Endodermal cell (in vitro differentiated cells): ENCODE data around the gene RASAL1. TPM values are rescaled to one million over a fixed set of nuclear protein-coding genes. Genes with fewer than 3 reads are reported as not detected.

ENCODE experiments used
- DNase-seq: peaks from one replicate; pipeline ENCODE4 v3.0.0-alpha.2; 2017
- H3K27ac ChIP-seq: 2 replicates; pipeline ENCODE4 v1.5.1; 2013; ENCODE audit warnings: mild to moderate bottlenecking, low read depth, low read length, moderate library complexity
- H3K27me3 ChIP-seq: 2 replicates; pipeline ENCODE4 v1.6.1; 2013; ENCODE audit warnings: mild to moderate bottlenecking, low read length, moderate library complexity; ENCODE audit not compliant: insufficient read depth, control insufficient read depth, poor library complexity, severe bottlenecking
- H3K36me3 ChIP-seq: 2 replicates; pipeline ENCODE4 v1.7.0; 2013; ENCODE audit warnings: mild to moderate bottlenecking, low read length, moderate library complexity; ENCODE audit not compliant: control insufficient read depth, insufficient read depth
- H3K4me1 ChIP-seq: one replicate; pipeline ENCODE4 v1.7.0; 2013; ENCODE audit warnings: low read length; ENCODE audit not compliant: control insufficient read depth, insufficient read depth
- H3K4me3 ChIP-seq: 2 replicates; pipeline ENCODE4 v1.5.1; 2013; ENCODE audit warnings: mild to moderate bottlenecking, low read length, moderate library complexity
- H3K9ac ChIP-seq: 2 replicates; pipeline ENCODE4 v1.6.1; 2013; ENCODE audit warnings: mild to moderate bottlenecking, low read length, moderate library complexity; ENCODE audit not compliant: poor library complexity, severe bottlenecking; ENCODE audit errors: extremely low read depth
- H3K9me3 ChIP-seq: 2 replicates; pipeline ENCODE4 v1.6.1; 2013; ENCODE audit warnings: mild to moderate bottlenecking, low read length, moderate library complexity; ENCODE audit not compliant: control insufficient read depth
- H3K27ac Mint-ChIP-seq: 2 replicates; pipeline ENCODE4 v1.8.0; 2020; ENCODE audit warnings: mixed read lengths
- H3K27me3 Mint-ChIP-seq: 2 replicates; pipeline ENCODE4 v1.8.0; 2021; ENCODE audit warnings: mild to moderate bottlenecking, mixed read lengths; ENCODE audit not compliant: insufficient read depth
- H3K36me3 Mint-ChIP-seq: 2 replicates; pipeline ENCODE4 v1.8.0; 2020; ENCODE audit warnings: low read depth, mixed read lengths
- H3K4me1 Mint-ChIP-seq: 2 replicates; pipeline ENCODE4 v1.8.0; 2020; ENCODE audit warnings: mixed read lengths
- H3K4me3 Mint-ChIP-seq: 2 replicates; pipeline ENCODE4 v1.8.0; 2020; ENCODE audit warnings: mild to moderate bottlenecking, moderate library complexity, mixed read lengths
- H3K9me3 Mint-ChIP-seq: 2 replicates; pipeline ENCODE4 v1.8.0; 2020; ENCODE audit warnings: mild to moderate bottlenecking, mixed read lengths
- WGBS, 2 experiments: methylation state at CpG; one replicate each; pipeline versions ENCODE4 v1.1.5 to v1.1.7; 2013; ENCODE audit warnings: missing lambda C conversion rate in 2 of 2, mixed read lengths in 1 of 2; ENCODE audit not compliant: insufficient coverage in 1 of 2, insufficient read length in 1 of 2; 5-methylcytosine and 5-hydroxymethylcytosine counted together
- total RNA-seq, 2 donors: library from RNA; stranded (reverse); fragmentation: NEBNext Ultra II Directional in 1 of 2; extraction: Animal tissue kit (Norgen Biotek cat#: 25700) in 1 of 2; gene quantifications; 2 replicates in 1 of 2; 3 replicates in 1 of 2; pipeline ENCODE4 v1.2.1, GENCODE V29; 2021
- TF ChIP-seq, protein P1 (sequence below): fragments of 200-600 bp; sonication (generic); conservative IDR thresholded peaks from 2 replicates; pipeline ENCODE4 v1.5.0; 2021; ENCODE audit warnings: antibody characterized with exemption, mild to moderate bottlenecking

The RASAL1 gene
- total RNA-seq, 2 donors from 2014 or later: 0.77 to 1.4 TPM

- TF ChIP-seq, protein P1, sequence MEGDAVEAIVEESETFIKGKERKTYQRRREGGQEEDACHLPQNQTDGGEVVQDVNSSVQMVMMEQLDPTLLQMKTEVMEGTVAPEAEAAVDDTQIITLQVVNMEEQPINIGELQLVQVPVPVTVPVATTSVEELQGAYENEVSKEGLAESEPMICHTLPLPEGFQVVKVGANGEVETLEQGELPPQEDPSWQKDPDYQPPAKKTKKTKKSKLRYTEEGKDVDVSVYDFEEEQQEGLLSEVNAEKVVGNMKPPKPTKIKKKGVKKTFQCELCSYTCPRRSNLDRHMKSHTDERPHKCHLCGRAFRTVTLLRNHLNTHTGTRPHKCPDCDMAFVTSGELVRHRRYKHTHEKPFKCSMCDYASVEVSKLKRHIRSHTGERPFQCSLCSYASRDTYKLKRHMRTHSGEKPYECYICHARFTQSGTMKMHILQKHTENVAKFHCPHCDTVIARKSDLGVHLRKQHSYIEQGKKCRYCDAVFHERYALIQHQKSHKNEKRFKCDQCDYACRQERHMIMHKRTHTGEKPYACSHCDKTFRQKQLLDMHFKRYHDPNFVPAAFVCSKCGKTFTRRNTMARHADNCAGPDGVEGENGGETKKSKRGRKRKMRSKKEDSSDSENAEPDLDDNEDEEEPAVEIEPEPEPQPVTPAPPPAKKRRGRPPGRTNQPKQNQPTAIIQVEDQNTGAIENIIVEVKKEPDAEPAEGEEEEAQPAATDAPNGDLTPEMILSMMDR: no peak
- no peaks in the 10 kb centered on the region for H3K36me3 ChIP-seq
- Mint-ChIP-seq H3K4me1 (peaks cover 5% of the 10 kb centered on the region), H3K36me3 (no peaks in the 10 kb centered on the region), H3K9me3 (no peaks in the 10 kb centered on the region), H3K4me3 (no peak overlapping the region), H3K27me3 (peaks cover 19% of the 10 kb centered on the region), H3K27ac (no peak overlapping the region)
- DNase-seq: no peak
- H3K27ac ChIP-seq: no peak overlapping the region
- H3K4me3 ChIP-seq: no peak overlapping the region
- WGBS, 2 experiments: 89 to 98% methylated on average over 23 to 30 of the region's 30 CpGs
- H3K4me1 ChIP-seq: no peaks in the 10 kb centered on the region
- no peaks in the 10 kb centered on the region for H3K9me3 ChIP-seq
- H3K9ac ChIP-seq: no peak overlapping the region
- peaks cover 10% of the 10 kb centered on the region for H3K27me3 ChIP-seq
Observed at GRCh38 chr12:113096675-113097461, 38.7 kb downstream of the RASAL1 start.

DNA sequence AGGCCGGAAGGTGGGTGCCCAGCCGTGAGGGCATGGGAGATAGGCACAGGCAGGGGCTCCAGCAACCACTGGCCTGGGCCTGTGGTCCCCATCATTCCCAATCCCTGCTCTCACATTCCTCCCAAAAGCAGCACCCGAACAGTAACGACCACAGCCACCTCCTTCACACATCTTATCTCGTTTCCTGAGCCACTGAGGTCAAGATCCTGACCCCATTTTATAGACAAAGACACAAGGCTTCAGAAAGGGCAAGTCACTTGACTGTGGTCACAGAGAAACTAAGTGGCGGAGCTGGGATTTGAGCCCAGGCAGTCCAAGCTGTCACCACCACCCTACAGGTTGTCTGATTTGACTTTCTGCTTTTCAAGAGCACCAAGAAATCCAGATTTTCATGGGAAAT, 40.2 kb downstream of the RASAL1 start:
- no peak for DNase-seq
- H3K36me3 ChIP-seq: no peaks in the 10 kb centered on the region
- TF ChIP-seq, protein P1: no peak
- H3K9ac ChIP-seq: no peak overlapping the region
- no peak overlapping the region for H3K27ac ChIP-seq
- Mint-ChIP-seq H3K27ac (no peak overlapping the region), H3K27me3 (peaks cover 33% of the 10 kb centered on the region), H3K9me3 (no peaks in the 10 kb centered on the region), H3K4me1 (peaks cover 5% of the 10 kb centered on the region), H3K36me3 (no peaks in the 10 kb centered on the region), H3K4me3 (no peak overlapping the region)
- H3K4me3 ChIP-seq: no peak overlapping the region
- H3K9me3 ChIP-seq: no peaks in the 10 kb centered on the region
- H3K27me3 ChIP-seq: peaks cover 10% of the 10 kb centered on the region
- no peaks in the 10 kb centered on the region for H3K4me1 ChIP-seq
- 69 to 100% methylated on average over 1 to 6 of the region's 6 CpGs for WGBS, 2 experiments

- H3K4me3 ChIP-seq: no peak overlapping the region
- Mint-ChIP-seq H3K4me3 (no peak overlapping the region), H3K27ac (no peak overlapping the region), H3K36me3 (no peaks in the 10 kb centered on the region), H3K4me1 (peaks cover 5% of the 10 kb centered on the region), H3K9me3 (no peaks in the 10 kb centered on the region), H3K27me3 (peaks cover 35% of the 10 kb centered on the region)
- H3K36me3 ChIP-seq: no peaks in the 10 kb centered on the region
- H3K9ac ChIP-seq: no peak overlapping the region
- no peaks in the 10 kb centered on the region for H3K4me1 ChIP-seq
- H3K27me3 ChIP-seq: peaks cover 10% of the 10 kb centered on the region
- TF ChIP-seq, protein P1: no peak
- 93 to 97% methylated on average over 14 to 16 of the region's 16 CpGs for WGBS, 2 experiments
- DNase-seq: no peak
- H3K27ac ChIP-seq: no peak overlapping the region
- no peaks in the 10 kb centered on the region for H3K9me3 ChIP-seq
Observed at GRCh38 chr12:113094738-113095137, 40.8 kb downstream of the RASAL1 start.
